Upper lobe of right lung (tissue), 1 donor: ENCODE results near the gene EFNA5. TPM values are rescaled to one million over a fixed set of nuclear protein-coding genes. Genes with fewer than 3 reads are reported as not detected.

Source experiments
- ATAC-seq: fragments of 200-7000 bp; cut with Tn5 transposase; one replicate; pipeline ENCODE4 v1.9.1; 2020; ENCODE audit warnings: mild to moderate bottlenecking, moderate library complexity
- DNase-seq: peaks from one replicate; pipeline ENCODE4 v3.0.0-alpha.2; 2020
- H3K27ac ChIP-seq: fragments of 200-600 bp; one replicate; pipeline ENCODE4 v1.8.0; 2022
- H3K27me3 ChIP-seq: fragments of 200-600 bp; one replicate; pipeline ENCODE4 v1.8.0; 2022; ENCODE audit warnings: mild to moderate bottlenecking
- H3K36me3 ChIP-seq: fragments of 200-600 bp; one replicate; pipeline ENCODE4 v1.8.0; 2022
- H3K4me1 ChIP-seq: fragments of 200-600 bp; one replicate; pipeline ENCODE4 v1.8.0; 2022
- H3K4me3 ChIP-seq: fragments of 200-600 bp; one replicate; pipeline ENCODE4 v1.8.0; 2022; ENCODE audit warnings: mild to moderate bottlenecking
- H3K9me3 ChIP-seq: fragments of 200-600 bp; one replicate; pipeline ENCODE4 v1.8.0; 2022
- CTCF ChIP-seq: fragments of 200-600 bp; IDR thresholded peaks from one replicate; pipeline ENCODE4 v1.8.0; 2022; ENCODE audit warnings: antibody characterized with exemption
- intact Hi-C: fragments of 100-400 bp; cut with DNase I; formaldehyde crosslinking; loops from one replicate; pipeline ENCODE4 v1.11.0; 2022
- total RNA-seq: library from RNA; stranded (reverse); fragmentation: NEBNext Ultra II Directional; extraction: Animal tissue kit (Norgen Biotek cat#: 25700); gene quantifications from one replicate; pipeline ENCODE4 v1.2.1, GENCODE V29; 2021
- donor health status: DM: no; HTN: yes; CAD: no; lungs with severe emphysema.

Gene EFNA5
- total RNA-seq, 1 donor from 2014 or later = 12.0 TPM

GRCh38 chr5:107337281-107337680 lies 333.5 kb downstream of the EFNA5 start:
- DNase-seq (no peak), ATAC-seq (no peak)
- no peak for TF ChIP-seq CTCF
- Histone ChIP-seq H3K36me3 (no peaks in the 10 kb centered on the region), H3K9me3 (no peaks in the 10 kb centered on the region), H3K27ac (no peak overlapping the region), H3K4me1 (no peaks in the 10 kb centered on the region), H3K4me3 (no peak overlapping the region), H3K27me3 (no peaks in the 10 kb centered on the region)
- intact Hi-C loops = no loop called here

DNA sequence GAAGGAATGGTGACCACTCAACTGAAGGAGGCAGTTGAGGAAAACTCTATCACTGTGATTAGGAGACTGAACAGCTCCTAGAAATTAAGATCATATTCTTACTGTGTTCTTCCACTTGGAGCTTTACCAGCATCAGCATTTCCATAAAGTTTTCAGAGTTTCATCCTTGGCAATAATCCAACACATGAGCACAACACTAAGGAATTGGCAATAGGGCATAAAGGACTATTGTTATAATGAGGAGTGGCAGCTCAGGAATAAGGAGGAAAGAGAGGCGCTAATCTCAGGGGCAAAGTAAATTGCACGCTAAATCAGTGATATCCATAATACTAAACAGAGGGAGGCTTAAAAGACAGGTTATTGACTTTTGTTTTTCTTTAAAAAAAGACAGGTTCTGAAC lies 338.9 kb downstream of the EFNA5 start:
- ATAC-seq = no peak
- intact Hi-C loops = no loop called here

GRCh38 chr5:107331312-107331711 lies 339.4 kb downstream of the EFNA5 start:
- intact Hi-C loops = no loop called here
- no peak for TF ChIP-seq CTCF
- H3K27ac ChIP-seq = no peak overlapping the region
- H3K36me3 ChIP-seq = no peaks in the 10 kb centered on the region
- no peak for DNase-seq
- H3K4me3 ChIP-seq = no peak overlapping the region
- no peaks in the 10 kb centered on the region for H3K9me3 ChIP-seq
- no peaks in the 10 kb centered on the region for H3K27me3 ChIP-seq
- no peak for ATAC-seq
- no peaks in the 10 kb centered on the region for H3K4me1 ChIP-seq

More for the DNA sequence above, 338.9 kb downstream of the EFNA5 start:
- no peak for TF ChIP-seq CTCF
- no peaks in the 10 kb centered on the region for H3K4me1 ChIP-seq
- H3K4me3 ChIP-seq = no peak overlapping the region
- no peak overlapping the region for H3K27ac ChIP-seq
- no peaks in the 10 kb centered on the region for H3K36me3 ChIP-seq
- H3K27me3 ChIP-seq = no peaks in the 10 kb centered on the region
- DNase-seq = no peak
- H3K9me3 ChIP-seq = no peaks in the 10 kb centered on the region

GRCh38 chr5:107330903-107331302 lies 339.8 kb downstream of the EFNA5 start:
- no peak overlapping the region for H3K4me3 ChIP-seq
- DNase-seq (no peak), ATAC-seq (no peak)
- TF ChIP-seq CTCF = no peak
- H3K27me3 ChIP-seq = no peaks in the 10 kb centered on the region
- intact Hi-C loops = no loop called here
- H3K36me3 ChIP-seq = no peaks in the 10 kb centered on the region
- H3K4me1 ChIP-seq = no peaks in the 10 kb centered on the region
- no peak overlapping the region for H3K27ac ChIP-seq
- no peaks in the 10 kb centered on the region for H3K9me3 ChIP-seq

DNA sequence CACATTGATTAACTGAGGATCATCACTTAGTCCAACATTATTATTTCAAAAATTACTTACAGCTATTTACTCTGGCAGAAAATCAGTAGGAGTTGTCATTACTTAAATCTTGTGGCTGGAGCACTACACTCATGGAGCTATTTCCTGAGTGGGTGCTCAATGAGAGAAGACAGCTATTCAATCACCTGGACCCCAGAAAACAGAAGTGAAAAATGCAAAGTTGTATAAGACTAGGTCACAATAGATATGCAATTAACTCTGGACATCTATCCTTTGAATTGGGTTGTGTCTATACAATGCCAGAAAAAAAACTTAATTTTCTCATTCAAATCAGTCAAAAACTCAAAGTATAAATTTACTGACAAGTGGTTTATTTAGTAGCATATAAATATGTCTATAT lies 340.9 kb downstream of the EFNA5 start:
- TF ChIP-seq CTCF = no peak
- Histone ChIP-seq H3K27ac (no peak overlapping the region), H3K9me3 (no peaks in the 10 kb centered on the region), H3K27me3 (no peaks in the 10 kb centered on the region), H3K4me3 (no peak overlapping the region), H3K4me1 (no peaks in the 10 kb centered on the region), H3K36me3 (no peaks in the 10 kb centered on the region)
- DNase-seq (no peak), ATAC-seq (no peak)
- intact Hi-C loops = no loop called here
